Parathyroid adenoma (tissue), 2 donors: ENCODE data around the gene DFFB.

Source experiments
- H2AFZ ChIP-seq: fragments of 300-600 bp; sonication (generic); one replicate; pipeline ENCODE4 v1.7.0; 2017; ENCODE audit warnings: antibody characterized with exemption, mild to moderate bottlenecking
- H3K27ac ChIP-seq: fragments of 300-600 bp; sonication (generic); one replicate; pipeline ENCODE4 v1.7.0; 2017
- H3K27me3 ChIP-seq: fragments of 300-600 bp; sonication (generic); one replicate; pipeline ENCODE4 v1.7.0; 2017; ENCODE audit warnings: low read length; ENCODE audit not compliant: control insufficient read depth, insufficient read depth
- H3K36me3 ChIP-seq: fragments of 300-600 bp; sonication (generic); one replicate; pipeline ENCODE4 v1.7.0; 2017; ENCODE audit warnings: low read length; ENCODE audit not compliant: control insufficient read depth, insufficient read depth
- H3K4me1 ChIP-seq: fragments of 300-600 bp; sonication (generic); one replicate; pipeline ENCODE4 v1.7.0; 2017; ENCODE audit warnings: control low read depth
- H3K4me2 ChIP-seq: fragments of 300-600 bp; sonication (generic); one replicate; pipeline ENCODE4 v1.7.0; 2017; ENCODE audit warnings: low read length
- H3K4me3 ChIP-seq: fragments of 300-600 bp; sonication (generic); one replicate; pipeline ENCODE4 v1.7.0; 2017; ENCODE audit warnings: low read depth, low read length
- H3K79me2 ChIP-seq: fragments of 300-600 bp; sonication (generic); one replicate; pipeline ENCODE4 v1.7.0; 2017; ENCODE audit warnings: control low read depth
- H3K9ac ChIP-seq: fragments of 300-600 bp; sonication (generic); one replicate; pipeline ENCODE4 v1.7.0; 2017; ENCODE audit warnings: mild to moderate bottlenecking
- H3K9me3 ChIP-seq: fragments of 300-600 bp; sonication (generic); one replicate; pipeline ENCODE4 v1.7.0; 2017; ENCODE audit warnings: low read length; ENCODE audit not compliant: control insufficient read depth
- CTCF ChIP-seq: fragments of 300-600 bp; sonication (generic); IDR thresholded peaks from one replicate; pipeline ENCODE4 v1.7.0; 2017; ENCODE audit warnings: antibody characterized with exemption, mild to moderate bottlenecking
- donor health status: primary hyperparathyroidism.

The DFFB gene

GRCh38 chr1:3881193-3881480 is 23.9 kb downstream of the DFFB start:
- Histone ChIP-seq H3K4me3 (no peak overlapping the region), H3K27ac (no peak overlapping the region), H3K9me3 (no peaks in the 10 kb centered on the region), H3K79me2 (no peaks in the 10 kb centered on the region), H3K4me2 (no peak overlapping the region), H3K36me3 (no peaks in the 10 kb centered on the region), H3K27me3 (no peaks in the 10 kb centered on the region), H3K4me1 (no peaks in the 10 kb centered on the region), H3K9ac (no peak overlapping the region), H2AFZ (no peak overlapping the region)
- no peak for TF ChIP-seq CTCF

- no peak for TF ChIP-seq CTCF
- H3K79me2 ChIP-seq: no peaks in the 10 kb centered on the region
- no peak overlapping the region for H3K9ac ChIP-seq
- H3K27me3 ChIP-seq: no peaks in the 10 kb centered on the region
- no peaks in the 10 kb centered on the region for H3K4me1 ChIP-seq
- H3K27ac ChIP-seq: no peak overlapping the region
- no peak overlapping the region for H3K4me2 ChIP-seq
- no peaks in the 10 kb centered on the region for H3K9me3 ChIP-seq
- no peak overlapping the region for H3K4me3 ChIP-seq
- no peak overlapping the region for H2AFZ ChIP-seq
- no peaks in the 10 kb centered on the region for H3K36me3 ChIP-seq
Observed at GRCh38 chr1:3883194-3883925, 26.1 kb downstream of the DFFB start.

GRCh38 chr1:3884966-3885365 is 27.7 kb downstream of the DFFB start:
- H3K4me3 ChIP-seq: no peak overlapping the region
- H3K4me1 ChIP-seq: no peaks in the 10 kb centered on the region
- H3K9ac ChIP-seq: no peak overlapping the region
- no peaks in the 10 kb centered on the region for H3K36me3 ChIP-seq
- H3K4me2 ChIP-seq: no peak overlapping the region
- no peak overlapping the region for H2AFZ ChIP-seq
- no peak for TF ChIP-seq CTCF
- H3K27me3 ChIP-seq: no peaks in the 10 kb centered on the region
- H3K9me3 ChIP-seq: no peaks in the 10 kb centered on the region
- no peak overlapping the region for H3K27ac ChIP-seq
- H3K79me2 ChIP-seq: no peaks in the 10 kb centered on the region

- no peaks in the 10 kb centered on the region for H3K36me3 ChIP-seq
- TF ChIP-seq CTCF: no peak
- no peak overlapping the region for H3K4me3 ChIP-seq
- no peak overlapping the region for H2AFZ ChIP-seq
- H3K4me1 ChIP-seq: no peaks in the 10 kb centered on the region
- no peaks in the 10 kb centered on the region for H3K9me3 ChIP-seq
- no peak overlapping the region for H3K9ac ChIP-seq
- H3K27me3 ChIP-seq: no peaks in the 10 kb centered on the region
- no peak overlapping the region for H3K27ac ChIP-seq
- no peaks in the 10 kb centered on the region for H3K79me2 ChIP-seq
- H3K4me2 ChIP-seq: no peak overlapping the region
Observed at GRCh38 chr1:3885611-3886010, 28.3 kb downstream of the DFFB start.

- no peaks in the 10 kb centered on the region for H3K4me1 ChIP-seq
- H3K36me3 ChIP-seq: no peaks in the 10 kb centered on the region
- H3K9ac ChIP-seq: no peak overlapping the region
- H3K27ac ChIP-seq: no peak overlapping the region
- no peaks in the 10 kb centered on the region for H3K9me3 ChIP-seq
- no peak for TF ChIP-seq CTCF
- no peaks in the 10 kb centered on the region for H3K79me2 ChIP-seq
- H2AFZ ChIP-seq: no peak overlapping the region
- H3K4me3 ChIP-seq: no peak overlapping the region
- no peaks in the 10 kb centered on the region for H3K27me3 ChIP-seq
- H3K4me2 ChIP-seq: no peak overlapping the region
Observed at GRCh38 chr1:3886106-3886670, 28.9 kb downstream of the DFFB start.
